ENCODE results near the gene PROX1.

PROX1 gene

DNA sequence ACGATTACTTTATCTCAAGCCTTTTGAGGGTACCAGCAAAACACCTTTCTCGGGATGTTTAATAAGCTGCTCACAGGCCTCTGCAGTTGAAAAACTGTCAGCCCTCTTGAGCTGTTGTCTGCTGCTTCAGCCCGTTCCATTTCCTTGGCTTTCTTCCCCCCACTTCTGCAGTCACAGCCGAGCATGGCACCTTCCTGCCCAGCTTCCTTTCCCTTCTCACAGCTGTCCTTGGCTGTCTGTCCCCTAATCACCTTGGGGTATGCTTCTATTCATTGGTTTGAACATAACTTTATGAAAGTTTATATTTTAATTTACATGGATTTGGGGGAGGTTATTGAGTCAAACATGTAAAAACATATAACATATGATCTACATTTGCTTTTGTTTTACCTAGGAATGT lies 6.9 kb upstream of the PROX1 start:
- DNase-seq (ENCODE audit: low spot score) = no peak

DNA sequence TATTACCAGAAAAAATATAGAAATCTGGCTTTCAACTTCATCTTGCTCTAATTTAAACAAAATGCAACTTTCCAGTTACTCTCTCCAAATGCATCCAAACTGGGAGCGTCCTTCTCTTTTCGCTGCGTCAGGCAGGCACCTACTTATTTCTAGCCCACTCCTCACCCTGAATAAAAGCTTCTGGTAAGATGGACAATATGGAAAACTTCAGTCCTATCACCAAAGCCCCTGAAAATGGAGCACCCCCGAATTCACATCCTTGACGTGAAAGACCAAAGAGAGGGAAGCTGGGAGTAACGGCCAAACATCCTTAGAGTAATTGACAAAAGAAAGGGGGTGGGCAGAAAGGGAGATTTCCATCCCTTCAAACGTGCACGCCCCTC lies 5.5 kb upstream of the PROX1 start:
- no peak for DNase-seq (ENCODE audit: low spot score)

GRCh38 chr1:213982672-213983492 lies 4.9 kb upstream of the PROX1 start:
- no peak for DNase-seq (ENCODE audit: low spot score)

DNA sequence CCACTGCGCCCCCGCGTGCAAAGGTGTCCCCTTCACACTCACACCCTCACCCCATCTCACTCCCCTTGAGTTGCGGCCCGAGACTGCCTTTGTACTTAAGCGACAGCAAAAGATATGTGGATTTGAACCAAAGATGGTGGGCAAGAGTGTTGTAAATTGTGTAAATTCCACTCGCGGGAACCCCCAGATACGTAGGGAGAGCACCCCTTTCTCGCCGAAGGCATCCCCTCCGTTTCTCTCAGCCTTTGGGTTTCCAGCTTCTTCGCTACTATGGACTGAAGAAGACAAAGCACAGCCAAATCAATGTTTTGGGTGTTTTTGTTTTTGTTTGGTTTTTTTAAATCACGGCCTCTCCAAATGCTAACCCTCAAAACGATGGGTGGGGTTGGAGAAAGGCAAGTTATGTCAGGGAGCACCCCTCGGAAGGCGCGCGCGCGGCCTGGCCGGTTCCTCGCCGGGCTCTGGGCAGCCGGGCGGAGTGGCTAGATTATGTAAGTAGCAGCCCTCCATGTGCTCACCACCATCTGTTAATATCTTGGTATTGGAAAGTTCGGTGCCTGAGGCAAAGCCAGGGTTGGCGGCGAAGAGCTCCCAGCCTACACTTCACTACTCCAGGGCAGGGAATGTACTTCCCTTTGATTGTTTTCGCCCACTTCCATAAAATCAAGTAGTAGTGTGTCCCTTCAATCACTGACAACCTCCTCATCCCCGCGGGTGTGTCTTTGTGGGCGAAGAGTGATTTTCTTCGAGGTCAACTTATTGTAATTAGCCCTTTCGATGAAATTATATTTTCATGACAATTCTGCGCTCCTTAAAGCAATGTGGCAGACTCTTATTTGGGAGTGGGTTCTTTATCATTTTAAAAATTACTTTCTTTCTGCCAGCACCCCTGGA lies 4.0 kb upstream of the PROX1 start:
- no peak for DNase-seq (ENCODE audit: low spot score)

DNA sequence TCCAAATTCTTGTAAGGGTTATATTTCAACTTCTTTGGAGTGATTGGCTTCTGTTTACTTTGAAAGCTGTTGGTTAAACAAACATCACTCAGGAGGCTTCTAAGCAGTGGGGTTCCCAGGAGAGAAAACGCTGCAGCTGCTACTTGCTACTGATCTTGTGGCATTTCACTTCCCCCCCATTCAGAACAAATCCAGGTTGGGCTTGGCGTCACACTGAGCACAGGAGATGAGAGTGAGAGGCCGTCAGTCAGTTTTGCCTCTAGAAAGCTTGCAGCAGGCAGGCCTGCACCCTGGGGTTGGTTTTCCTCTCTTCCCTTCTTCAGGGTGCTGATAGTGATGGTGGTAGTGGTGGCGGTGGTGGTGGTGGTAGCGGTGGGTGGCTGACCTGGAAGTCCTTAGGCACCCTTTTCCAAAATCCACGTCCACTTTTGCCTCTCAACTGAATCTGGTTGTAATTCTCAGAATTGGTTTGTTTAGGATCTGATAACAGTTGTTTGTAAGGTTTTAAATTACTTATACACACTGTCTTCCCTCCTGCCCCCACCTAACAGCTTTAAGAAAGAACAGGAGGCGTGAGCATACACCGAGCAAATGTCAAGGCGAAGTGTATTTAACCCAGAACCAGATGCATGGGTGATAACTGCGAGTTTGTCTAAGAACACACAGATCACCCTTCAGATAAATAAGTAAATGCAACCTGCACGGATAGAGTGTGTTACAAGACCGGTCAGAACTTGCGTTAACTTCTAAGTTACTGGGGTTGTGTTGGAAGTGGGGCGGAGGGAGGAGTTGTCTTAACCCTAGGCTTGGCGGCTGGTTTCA lies 3.2 kb upstream of the PROX1 start:
- no peak for DNase-seq (ENCODE audit: low spot score)

- no peak for DNase-seq (ENCODE audit: low spot score)
These were observed 2.4 kb upstream of the PROX1 start for GRCh38 chr1:213985209-213986019.

DNA sequence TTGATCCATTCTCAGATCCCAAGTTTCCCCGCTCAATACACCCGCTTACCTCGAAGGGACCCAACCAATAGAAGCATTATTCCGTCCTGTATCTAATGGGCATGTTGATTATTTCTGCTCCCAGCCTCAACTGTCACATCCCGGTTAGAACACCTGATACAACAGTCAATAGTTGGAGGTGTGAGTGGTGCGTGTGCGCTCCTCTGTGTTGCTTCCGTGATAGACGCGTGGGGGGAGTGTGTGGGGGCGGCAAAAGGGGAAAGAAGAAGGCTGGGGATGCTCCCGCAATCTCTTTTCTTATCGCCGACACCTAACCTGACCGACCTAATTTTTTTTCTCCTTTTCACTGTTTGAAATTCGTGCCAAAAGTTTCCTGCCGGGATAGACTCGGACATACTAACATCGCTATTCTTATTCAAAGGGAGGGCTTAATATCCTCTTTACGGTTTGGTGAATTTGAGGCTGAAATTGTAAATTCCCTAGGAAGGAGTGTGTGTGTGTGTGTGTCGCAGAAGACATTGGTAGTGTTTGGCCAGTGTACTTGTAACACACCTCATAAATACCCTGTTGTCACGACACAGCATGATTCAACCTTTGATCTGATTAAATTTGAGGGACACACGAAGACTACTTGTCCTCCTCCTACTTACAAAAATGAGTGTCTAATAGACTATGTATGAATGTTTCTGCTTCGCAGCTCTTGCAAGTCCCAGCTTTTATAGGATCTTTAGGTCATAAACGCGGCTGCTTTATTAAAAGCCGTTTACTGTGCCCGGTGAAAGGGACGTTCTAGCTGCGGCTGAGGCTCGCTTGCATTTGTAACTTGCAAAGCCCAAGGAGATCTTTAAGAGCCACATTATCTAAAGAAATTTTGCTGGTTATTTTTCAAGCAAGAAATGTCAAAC lies 1.5 kb upstream of the PROX1 start:
- DNase-seq (ENCODE audit: low spot score) = no peak

DNA sequence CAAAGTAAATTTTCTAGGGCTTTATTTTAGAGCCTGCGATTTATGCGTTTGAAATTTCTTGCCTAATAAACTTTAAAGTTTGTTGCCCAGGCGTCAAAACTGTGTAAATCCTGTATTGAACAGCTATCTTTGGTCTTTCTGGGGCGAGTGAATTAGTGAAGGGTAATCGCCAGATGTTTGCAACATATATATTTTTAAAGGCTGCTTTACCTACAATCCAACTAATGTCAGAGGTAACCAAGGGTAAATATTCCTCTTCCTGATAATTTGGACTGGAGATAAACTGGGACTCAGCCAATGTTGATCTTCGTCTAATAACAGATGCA lies 885 bp upstream of the PROX1 start:
- DNase-seq (ENCODE audit: low spot score) = no peak

DNA sequence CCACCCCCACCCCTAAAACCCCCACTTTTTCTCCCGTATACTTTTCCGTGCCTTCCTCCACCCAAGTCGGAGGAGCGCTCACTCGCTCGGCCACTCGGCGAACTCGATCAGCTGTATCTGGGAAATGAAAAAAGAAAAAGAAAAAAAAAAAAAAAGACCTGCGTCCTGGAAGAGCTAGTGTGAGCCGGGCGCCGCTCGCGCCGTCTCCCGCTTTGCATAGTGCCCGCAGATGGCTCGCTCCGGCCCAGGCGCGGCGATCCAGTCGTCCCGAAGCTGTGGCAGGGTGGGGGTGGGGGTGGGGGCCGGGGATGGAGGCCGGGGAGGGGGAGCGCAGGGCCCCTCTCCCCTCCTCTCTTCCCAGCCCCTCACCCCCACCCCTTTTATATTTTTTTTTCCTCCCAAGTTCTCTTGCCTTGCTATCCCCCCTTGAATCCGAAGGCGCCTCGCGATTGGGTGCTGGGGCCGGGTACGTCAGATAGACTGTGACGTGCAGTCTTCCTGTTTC lies 299 bp upstream of the PROX1 start:
- no peak for DNase-seq (ENCODE audit: low spot score)

DNA sequence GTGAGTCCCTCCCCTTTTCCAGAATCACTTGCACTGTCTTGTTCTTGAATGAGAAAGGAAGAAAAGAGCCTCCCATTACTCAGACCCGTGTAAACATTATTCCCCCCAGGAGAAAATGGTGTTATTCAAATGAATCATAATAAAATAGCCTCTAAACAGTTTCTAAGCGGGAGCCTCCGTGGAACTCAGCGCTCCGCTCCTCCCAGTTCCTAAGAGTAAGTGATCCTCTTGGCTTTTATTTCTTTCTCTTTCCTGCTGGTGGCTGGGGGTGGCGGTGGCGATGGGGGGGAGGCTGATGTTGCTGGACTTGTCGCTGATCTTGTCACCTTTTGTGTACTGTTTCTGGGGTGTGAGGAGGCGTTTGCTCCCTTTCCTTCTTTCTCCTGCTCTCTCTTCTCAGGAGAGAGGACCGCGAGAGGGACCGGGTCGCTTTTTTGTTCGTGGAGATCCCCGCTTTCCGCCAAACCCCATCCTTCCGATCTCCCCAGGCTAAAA lies 781 bp downstream of the PROX1 start:
- DNase-seq (ENCODE audit: low spot score) = no peak

DNA sequence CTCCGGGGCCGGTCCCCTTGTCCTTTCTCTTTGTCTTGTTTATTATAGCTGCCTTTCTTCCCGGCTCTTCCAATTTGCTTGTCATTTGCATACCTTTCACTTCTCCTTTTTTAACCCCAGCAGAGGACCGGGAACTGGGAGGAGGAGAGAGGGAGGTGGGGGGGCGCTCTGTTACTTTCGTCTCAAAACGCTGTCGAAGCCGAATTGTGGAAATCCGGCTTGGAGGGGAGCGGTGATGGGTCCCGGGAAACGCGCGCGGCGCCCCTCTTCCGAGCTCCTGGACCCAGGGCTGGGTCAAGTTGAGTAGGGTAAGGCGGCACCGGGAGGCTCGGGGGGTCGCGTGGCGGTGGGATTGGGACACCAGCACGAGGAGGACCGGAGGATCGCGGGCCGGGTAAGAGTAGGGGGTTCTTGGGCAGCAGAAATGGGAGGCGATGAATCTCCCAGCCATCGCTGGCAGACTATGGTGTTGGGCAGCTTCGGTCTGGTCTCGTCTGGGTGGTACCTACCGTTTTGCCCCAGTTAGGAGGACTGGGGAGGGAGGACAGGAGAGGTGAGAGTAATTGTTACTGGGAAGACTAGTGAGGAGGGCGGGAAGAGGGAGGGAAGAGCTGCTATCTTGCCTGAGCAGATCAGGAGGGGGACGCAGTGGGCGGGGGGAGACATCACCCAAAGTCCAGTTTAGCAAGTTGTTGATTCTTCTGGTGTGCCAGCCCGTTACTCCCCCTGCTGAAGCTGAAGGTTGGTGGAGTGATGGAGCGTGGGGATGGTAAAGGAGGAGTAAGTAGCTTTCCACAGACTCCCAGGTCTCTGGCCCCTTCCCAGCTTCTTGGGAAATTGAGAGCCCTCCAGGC lies 1.5 kb downstream of the PROX1 start:
- DNase-seq (ENCODE audit: low spot score) = no peak

GRCh38 chr1:213993929-213994328 lies 6.2 kb downstream of the PROX1 start:
- DNase-seq (ENCODE audit: low spot score) = no peak

- DNase-seq (ENCODE audit: low spot score) = no peak
These were observed 7.1 kb downstream of the PROX1 start for GRCh38 chr1:213994888-213995287.

DNA sequence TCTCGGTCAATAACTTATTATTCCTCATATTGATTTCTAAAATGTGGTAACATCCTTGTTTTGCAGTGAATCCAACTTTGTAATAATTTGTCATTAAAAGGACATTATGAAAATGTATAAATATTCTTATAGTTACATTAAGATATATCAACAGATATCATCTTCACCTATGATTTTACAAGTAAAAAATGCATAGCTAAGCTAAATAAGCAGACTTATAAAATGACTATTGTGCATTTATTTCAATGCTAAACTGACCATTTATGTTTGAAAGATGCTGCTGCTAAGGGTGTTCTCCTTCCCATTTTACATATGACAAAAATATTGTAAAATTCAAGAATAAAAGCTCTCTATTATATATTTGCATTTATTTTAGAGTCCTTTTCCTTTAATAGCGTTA lies 7.8 kb downstream of the PROX1 start:
- no peak for DNase-seq (ENCODE audit: low spot score)

GRCh38 chr1:213996320-213997037 lies 8.7 kb downstream of the PROX1 start:
- DNase-seq (ENCODE audit: low spot score) = no peak

GRCh38 chr1:213997038-213997771 lies 9.4 kb downstream of the PROX1 start:
- DNase-seq (ENCODE audit: low spot score) = no peak

DNA sequence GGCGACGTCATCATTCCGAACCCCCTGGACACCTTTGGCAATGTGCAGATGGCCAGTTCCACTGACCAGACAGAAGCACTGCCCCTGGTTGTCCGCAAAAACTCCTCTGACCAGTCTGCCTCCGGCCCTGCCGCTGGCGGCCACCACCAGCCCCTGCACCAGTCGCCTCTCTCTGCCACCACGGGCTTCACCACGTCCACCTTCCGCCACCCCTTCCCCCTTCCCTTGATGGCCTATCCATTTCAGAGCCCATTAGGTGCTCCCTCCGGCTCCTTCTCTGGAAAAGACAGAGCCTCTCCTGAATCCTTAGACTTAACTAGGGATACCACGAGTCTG lies 10.0 kb downstream of the PROX1 start:
- DNase-seq (ENCODE audit: low spot score) = no peak

GRCh38 chr1:213998785-213999184 lies 11.0 kb downstream of the PROX1 start:
- no peak for DNase-seq (ENCODE audit: low spot score)

Data from hematopoietic multipotent progenitor cell treated with erythropoietin and hydrocortisone succinate and interleukin-3 and kit ligand, for 17 days (in vitro differentiated cells).